ENCODE measurements around the gene PPME1. TPM values are rescaled to one million over a fixed set of nuclear protein-coding genes. Genes with fewer than 3 reads are reported as not detected.

PPME1 gene
- total RNA-seq, 4 donors from 2014 or later: 17.1 to 71.0 (median 29.7) TPM

GRCh38 chr11:74253361-74253760, 82.3 kb downstream of the PPME1 start:
- TF ChIP-seq CTCF (IDR thresholded peaks at IDR 0.05): no peak
- no peak for TF ChIP-seq POLR2A (IDR thresholded peaks at IDR 0.05)
- Histone ChIP-seq H3K27ac (no peak overlapping the region), H3K36me3 (peaks cover 0 to 51% (median 0%) of the 10 kb centered on the region in 3 donors)

GRCh38 chr11:74255741-74256375, 84.8 kb downstream of the PPME1 start:
- DNase-seq: peak in 2 of 3 donors; percentile 25 to 78
- no peaks in the 10 kb centered on the region for H3K4me1 ChIP-seq
- H3K27me3 ChIP-seq: no peaks in the 10 kb centered on the region
- H3K27ac ChIP-seq: no peak overlapping the region
- TF ChIP-seq POLR2A (IDR thresholded peaks at IDR 0.05) (no peak), CTCF (IDR thresholded peaks at IDR 0.05) (peak; percentile 72 to 88 (median 85))
- H3K36me3 ChIP-seq: peaks cover 0 to 27% (median 0%) of the 10 kb centered on the region in 3 donors
- H3K4me3 ChIP-seq: no peak overlapping the region
- no peaks in the 10 kb centered on the region for H3K9me3 ChIP-seq

More at GRCh38 chr11:74253361-74253760, 82.3 kb downstream of the PPME1 start:
- no peak overlapping the region for H3K4me3 ChIP-seq
- H3K9me3 ChIP-seq: no peaks in the 10 kb centered on the region
- no peaks in the 10 kb centered on the region for H3K27me3 ChIP-seq
- DNase-seq: no peak
- H3K4me1 ChIP-seq: no peaks in the 10 kb centered on the region

GRCh38 chr11:74256378-74257133, 85.5 kb downstream of the PPME1 start:
- Histone ChIP-seq H3K9me3 (no peaks in the 10 kb centered on the region), H3K4me1 (no peaks in the 10 kb centered on the region), H3K36me3 (peaks cover 0 to 20% (median 0%) of the 10 kb centered on the region in 3 donors), H3K27ac (no peak overlapping the region), H3K4me3 (no peak overlapping the region), H3K27me3 (no peaks in the 10 kb centered on the region)
- DNase-seq: no peak
- TF ChIP-seq POLR2A (IDR thresholded peaks at IDR 0.05): no peak
- no peak for TF ChIP-seq CTCF (IDR thresholded peaks at IDR 0.05)

- H3K36me3 ChIP-seq: peaks cover 0 to 14% (median 0%) of the 10 kb centered on the region in 3 donors
- no peak overlapping the region for H3K4me3 ChIP-seq
- no peak for DNase-seq
- H3K9me3 ChIP-seq: no peaks in the 10 kb centered on the region
- TF ChIP-seq POLR2A (IDR thresholded peaks at IDR 0.05) (no peak), CTCF (IDR thresholded peaks at IDR 0.05) (no peak)
- H3K27ac ChIP-seq: no peak overlapping the region
- H3K27me3 ChIP-seq: no peaks in the 10 kb centered on the region
- no peaks in the 10 kb centered on the region for H3K4me1 ChIP-seq
Measured at GRCh38 chr11:74257959-74258553, 87.0 kb downstream of the PPME1 start.

- TF ChIP-seq POLR2A (IDR thresholded peaks at IDR 0.05) (no peak), CTCF (IDR thresholded peaks at IDR 0.05) (no peak)
Measured at GRCh38 chr11:74262725-74263124, 91.6 kb downstream of the PPME1 start.

More at GRCh38 chr11:74262725-74263124, 91.6 kb downstream of the PPME1 start:
- H3K4me1 ChIP-seq: no peaks in the 10 kb centered on the region
- H3K4me3 ChIP-seq: no peak overlapping the region
- no peak overlapping the region for H3K27ac ChIP-seq
- no peaks in the 10 kb centered on the region for H3K9me3 ChIP-seq
- DNase-seq: no peak
- no peaks in the 10 kb centered on the region for H3K36me3 ChIP-seq
- no peaks in the 10 kb centered on the region for H3K27me3 ChIP-seq

All from Peyer's patch (tissue), 4 donors.